Coronary artery (tissue), 2 donors: ENCODE results near the gene CRYBG3.
A peak's percentile ranks its signal among the peaks of the same experiment; 100 is the strongest.

Experiments
- DNase-seq: peaks from one replicate; pipeline ENCODE4 v3.0.0-alpha.2; 2017; ENCODE audit warnings: low spot score
- H3K27ac ChIP-seq, 2 donors: fragments of 200-600 bp; sonication (generic); one replicate each; pipeline ENCODE4 v1.5.1; 2016 to 2019
- H3K4me3 ChIP-seq: fragments of 200-600 bp; sonication (generic); 2 replicates; pipeline ENCODE4 v1.5.1; 2016; ENCODE audit warnings: mild to moderate bottlenecking, moderate library complexity
- CTCF ChIP-seq: fragments of 200-600 bp; sonication (generic); IDR thresholded peaks from one replicate; pipeline ENCODE4 v1.5.1; 2019; ENCODE audit warnings: antibody characterized with exemption

The CRYBG3 gene

DNA sequence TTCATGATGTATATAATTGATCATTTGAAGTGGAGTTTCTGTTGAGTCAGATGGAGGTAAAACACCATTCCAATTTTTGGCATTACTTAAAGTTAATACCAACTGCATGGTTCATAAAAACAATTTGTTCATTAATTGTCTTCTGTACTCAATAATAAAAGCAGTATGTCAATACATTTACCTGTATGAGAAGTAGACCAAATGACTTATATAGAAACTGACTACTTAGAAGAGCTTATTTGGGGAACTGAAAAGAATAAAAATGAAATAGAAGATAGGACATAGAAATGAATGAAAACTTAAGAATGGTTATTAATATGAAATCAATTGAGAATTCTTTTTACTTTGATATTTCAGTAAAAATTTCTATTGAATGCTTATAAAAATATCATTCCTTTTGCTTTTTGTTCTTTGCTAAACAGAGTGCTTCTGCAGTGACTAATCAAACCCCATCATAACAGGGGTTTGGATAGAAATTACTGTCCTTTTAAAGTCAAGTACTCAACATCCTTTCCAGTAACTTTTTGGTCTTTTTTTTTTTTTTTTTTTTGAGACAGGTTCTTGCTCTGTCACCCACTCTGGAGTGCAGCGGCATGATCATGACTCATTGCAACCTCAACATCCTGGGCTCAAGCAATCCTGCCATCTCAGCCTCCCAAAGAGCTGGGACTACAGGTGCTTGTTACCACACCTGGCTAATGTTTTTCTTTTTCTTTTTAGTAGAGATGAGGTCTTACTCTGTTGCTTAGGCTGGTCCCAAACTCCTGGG lies 6.5 kb upstream of the CRYBG3 start:
- Histone ChIP-seq H3K27ac (no peak overlapping the region), H3K4me3 (no peak overlapping the region)
- TF ChIP-seq CTCF, result no peak
- no peak for DNase-seq

- TF ChIP-seq CTCF, result no peak
- Histone ChIP-seq H3K27ac (no peak overlapping the region), H3K4me3 (no peak overlapping the region)
- no peak for DNase-seq
Observed at GRCh38 chr3:97816811-97817210, 5.0 kb upstream of the CRYBG3 start.

- H3K27ac ChIP-seq, result no peak overlapping the region
- no peak for DNase-seq
- H3K4me3 ChIP-seq, result no peak overlapping the region
- no peak for TF ChIP-seq CTCF
Observed at GRCh38 chr3:97817965-97818364, 3.8 kb upstream of the CRYBG3 start.

GRCh38 chr3:97820780-97821179 lies 1.0 kb upstream of the CRYBG3 start:
- no peak for DNase-seq
- Histone ChIP-seq H3K27ac (no peak overlapping the region), H3K4me3 (peak overlapping the region; percentile 83)
- TF ChIP-seq CTCF, result no peak

- H3K27ac ChIP-seq, result peak overlapping the region; percentile 64 to 92
- no peak for TF ChIP-seq CTCF
- DNase-seq, result peak; percentile 76
- peak overlapping the region; percentile 83 for H3K4me3 ChIP-seq
Observed at GRCh38 chr3:97821287-97821773, 481 bp upstream of the CRYBG3 start.

- DNase-seq, result peak; percentile 77
- no peak for TF ChIP-seq CTCF
- Histone ChIP-seq H3K27ac (peak overlapping the region; percentile 64 to 92), H3K4me3 (peak overlapping the region; percentile 83)
Observed at GRCh38 chr3:97822359-97822775, 556 bp downstream of the CRYBG3 start.
